NCI-H2029 (cell line): ENCODE data around the gene WDFY2.
"Not testable (repeated sequence)": the region's sequence is repeated elsewhere in the genome, so short reads cannot be mapped to it uniquely, and the experiment has no call there.

Experiments used
- DNase-seq: peaks from one replicate; lab custom pipeline; 2025; lab: John Stamatoyannopoulos, UW

The WDFY2 gene, protein sequence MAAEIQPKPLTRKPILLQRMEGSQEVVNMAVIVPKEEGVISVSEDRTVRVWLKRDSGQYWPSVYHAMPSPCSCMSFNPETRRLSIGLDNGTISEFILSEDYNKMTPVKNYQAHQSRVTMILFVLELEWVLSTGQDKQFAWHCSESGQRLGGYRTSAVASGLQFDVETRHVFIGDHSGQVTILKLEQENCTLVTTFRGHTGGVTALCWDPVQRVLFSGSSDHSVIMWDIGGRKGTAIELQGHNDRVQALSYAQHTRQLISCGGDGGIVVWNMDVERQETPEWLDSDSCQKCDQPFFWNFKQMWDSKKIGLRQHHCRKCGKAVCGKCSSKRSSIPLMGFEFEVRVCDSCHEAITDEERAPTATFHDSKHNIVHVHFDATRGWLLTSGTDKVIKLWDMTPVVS

DNA sequence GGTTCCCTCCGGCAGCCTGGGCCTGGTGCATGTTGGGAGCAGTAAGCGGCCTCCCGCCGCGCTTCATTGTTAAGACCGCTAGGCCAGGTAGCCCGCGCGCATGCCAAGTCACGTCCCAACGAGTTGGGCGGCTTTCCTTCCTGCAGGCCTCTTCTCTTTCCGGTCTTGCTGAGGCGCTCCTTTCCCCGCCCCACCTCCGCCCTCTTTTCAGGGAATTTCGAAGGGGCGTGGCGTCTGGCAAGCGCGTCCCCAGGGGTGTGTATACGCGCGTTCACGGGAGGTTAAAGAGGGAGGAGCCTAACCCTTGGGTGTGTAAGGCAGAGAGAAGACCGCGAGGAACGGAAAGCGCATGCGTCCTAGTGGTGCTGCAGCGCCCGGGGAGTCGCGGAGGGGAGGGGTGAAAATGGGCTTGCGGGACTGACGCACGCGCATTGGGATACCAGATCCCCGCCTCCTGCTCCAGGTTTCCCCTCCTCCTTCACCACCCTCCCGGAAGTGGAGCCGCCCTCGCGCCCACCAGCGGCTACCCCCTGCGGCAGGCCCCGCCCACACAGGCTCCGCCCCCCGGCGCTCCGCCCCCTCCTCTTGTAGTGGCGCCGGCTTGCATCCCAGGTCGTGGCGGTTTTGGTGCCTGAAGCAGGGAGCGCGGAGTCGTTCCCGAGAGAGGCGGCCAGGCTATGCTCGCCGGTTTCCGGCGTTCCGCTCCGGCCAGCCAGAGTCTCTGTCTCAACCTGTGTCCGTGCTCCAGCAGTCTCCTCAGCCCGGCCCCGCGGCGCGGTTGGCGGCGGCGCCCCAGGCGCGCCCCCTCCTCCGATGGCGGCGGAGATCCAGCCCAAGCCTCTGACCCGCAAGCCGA lies at the start of gene WDFY2:
TSS of gene WDFY2 (plus strand) at position 588 of the 856 bp plus-strand sequence. CDS start at position 814, 226 bp downstream.
- peak; percentile 97 for DNase-seq

DNA sequence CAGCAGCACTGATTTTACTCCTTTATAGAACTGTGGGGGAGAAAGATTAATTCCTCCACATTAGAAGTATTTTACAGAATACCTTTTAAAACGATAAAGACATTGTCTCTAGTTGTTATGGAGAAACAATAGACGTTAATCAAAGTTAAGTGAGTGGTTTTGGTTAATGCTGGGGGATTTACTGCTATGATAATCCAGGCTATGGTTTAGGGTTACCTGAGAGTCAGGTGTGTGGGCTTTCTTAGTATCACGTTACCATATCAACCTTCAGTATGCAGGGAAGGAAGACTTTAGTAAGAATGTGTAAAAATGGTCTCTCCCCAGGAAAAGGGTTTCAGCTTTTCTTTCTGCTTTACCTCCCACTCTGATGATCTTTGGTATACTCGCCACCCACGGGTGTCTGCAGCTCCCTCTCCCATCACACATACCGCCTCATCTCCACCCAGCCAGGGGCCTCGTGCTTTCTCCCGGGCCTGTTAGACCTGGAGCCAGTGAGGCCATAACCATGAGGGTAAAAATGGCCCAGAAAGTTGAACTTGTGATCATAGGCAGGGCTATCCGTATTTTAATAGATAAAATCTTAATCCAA lies 45.6 kb upstream of the WDFY2 start:
- no peak for DNase-seq

DNA sequence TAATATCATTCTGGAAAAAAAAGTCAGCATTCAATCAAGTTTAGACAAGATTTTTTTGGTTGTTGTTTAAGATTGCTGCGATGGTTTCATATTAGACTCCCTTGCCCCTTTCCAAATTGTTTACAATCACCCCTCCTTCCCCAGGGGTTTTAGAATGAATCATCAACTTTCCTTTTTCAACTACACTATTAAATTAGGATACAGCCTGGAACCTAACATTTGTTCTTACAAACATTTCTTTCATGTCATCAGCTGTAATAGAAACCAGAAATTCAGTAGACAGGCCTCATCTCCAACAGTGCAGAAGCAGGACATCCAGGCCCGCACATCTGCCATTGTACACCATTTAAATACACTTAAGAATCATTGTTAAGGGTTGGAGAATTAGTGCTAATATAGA lies 44.4 kb upstream of the WDFY2 start:
- no peak for DNase-seq

DNA sequence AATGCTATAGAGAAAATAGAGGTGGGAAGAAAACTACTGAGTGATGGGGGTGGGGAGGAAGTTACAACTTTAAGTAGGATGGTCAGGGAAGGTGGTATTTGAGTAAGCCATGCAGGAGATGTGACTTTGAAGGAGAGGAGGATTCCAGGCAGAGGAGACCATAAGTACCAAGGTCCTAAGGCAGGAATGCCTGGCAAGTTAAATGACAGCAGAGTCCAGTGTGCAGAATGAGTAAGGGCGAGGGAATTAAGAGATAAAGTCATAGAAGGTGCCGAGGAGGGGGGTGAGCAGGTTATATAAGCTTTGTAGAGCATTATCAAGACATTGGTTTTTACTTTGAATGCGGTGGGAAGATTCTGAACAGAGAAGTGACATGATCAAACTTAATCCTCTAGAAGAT lies 43.2 kb upstream of the WDFY2 start:
- no peak for DNase-seq

DNA sequence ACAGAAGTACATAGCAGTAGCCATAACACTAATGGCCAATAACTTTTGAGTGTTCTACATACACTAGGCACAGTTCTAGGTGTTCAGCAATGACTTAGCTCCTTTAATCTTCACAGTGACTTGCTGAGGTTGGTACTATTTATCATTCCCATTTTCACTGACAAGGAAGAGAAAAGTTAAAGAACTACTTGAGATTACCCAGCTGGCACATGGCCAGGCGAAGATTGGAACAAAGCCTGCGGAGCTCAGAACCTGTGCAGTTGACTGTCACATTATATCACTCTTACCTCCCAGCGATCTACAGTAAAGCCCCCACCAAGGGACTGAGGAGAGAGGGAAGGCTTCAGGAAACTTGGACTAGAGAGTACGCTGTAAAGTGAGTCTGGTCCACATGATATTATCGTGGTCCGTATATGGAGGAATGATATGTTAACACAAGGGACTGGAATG lies 42.4 kb upstream of the WDFY2 start:
- no peak for DNase-seq

DNA sequence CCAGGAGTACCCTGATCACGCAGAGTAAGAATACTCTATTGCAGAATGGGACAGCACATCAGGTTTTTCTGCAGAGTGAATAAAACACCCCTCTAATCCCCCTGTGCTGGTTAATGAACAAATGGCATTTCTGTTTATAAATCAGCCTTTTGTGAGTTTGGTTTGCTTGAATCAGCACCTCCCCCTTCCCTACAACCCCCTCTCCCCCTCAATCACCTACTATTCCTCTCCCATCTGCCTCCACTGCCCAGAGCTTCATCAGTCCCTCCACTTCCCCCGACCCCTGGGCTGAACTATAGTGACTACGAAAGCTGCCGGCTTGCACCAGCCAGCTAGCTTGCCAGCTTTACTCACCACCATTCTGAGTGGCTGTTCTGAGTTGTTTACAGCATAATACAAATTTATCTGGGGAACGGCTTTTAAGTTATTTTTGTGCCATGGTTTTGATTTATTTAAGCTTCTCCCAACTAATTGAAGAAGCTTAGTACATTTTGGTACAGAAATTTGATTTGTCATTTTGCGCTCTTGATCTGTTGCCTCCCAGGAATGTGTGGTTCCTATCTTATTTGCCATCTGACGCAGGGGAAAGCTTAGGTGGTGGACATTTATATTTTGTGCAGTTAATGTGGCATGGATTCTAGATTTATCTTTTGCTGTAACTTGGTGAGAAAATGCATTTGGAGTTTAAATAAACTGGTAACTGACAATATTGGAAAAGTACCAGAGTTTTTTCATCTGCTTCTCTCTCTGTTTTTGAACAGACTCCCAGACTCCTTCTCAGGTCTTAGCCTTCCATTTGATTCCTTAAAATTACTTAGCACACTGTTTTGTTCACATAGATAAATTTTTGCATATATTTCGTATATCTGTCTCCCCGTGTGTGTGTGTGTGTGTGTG lies 41.7 kb upstream of the WDFY2 start:
- DNase-seq: no peak

DNA sequence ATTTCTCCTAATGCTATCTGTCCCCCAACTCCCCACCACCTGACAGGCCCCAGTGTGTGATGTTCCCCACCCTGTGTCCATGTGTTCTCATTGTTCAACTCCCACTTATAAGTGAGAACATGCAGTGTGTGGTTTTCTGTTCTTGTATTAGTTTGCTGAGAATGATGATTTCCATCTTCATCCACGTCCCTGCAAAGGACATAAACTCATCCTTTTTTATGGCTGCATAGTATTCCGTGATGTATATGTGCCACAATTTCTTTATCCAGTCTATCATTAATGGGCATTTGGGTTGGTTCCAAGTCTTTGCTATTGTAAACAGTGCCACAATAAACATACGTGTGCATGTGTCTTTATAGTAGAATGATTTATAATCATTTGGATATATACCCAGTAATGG lies 38.8 kb upstream of the WDFY2 start:
- DNase-seq: not testable (repeated sequence)

DNA sequence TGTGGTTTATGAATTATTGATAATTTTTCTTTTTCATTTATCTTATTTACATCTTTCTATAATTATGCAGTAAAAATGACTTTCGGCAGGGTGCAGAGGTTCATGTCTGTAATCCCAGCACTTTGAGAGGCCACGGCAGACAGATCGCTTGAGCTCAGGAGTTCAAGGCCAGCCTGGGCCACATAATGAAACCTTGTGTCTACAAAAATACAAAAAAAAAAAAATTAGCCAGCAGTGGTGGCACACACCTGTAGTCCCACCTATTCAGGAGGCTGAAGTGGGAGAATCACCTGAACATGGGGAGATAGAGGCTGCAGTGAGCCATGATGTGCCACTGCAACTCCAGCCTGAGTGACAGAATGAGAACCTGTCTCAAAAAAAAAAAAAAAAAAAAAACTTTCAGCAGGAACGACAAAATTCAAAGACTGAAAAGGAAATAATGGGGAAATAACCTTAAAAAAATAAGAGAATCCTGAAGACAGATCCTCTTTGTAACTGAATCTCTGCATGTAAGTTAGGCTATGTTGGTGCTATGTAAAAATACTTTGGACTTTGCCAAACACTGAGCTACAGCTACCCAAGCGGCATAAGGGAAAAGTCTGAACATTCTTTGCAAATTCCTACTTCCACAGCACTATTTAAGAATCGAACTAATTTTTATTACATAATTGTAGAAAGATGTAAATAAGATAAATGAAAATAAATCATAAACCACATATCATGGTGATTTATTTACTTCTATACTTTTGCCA lies 36.7 kb upstream of the WDFY2 start:
- no peak for DNase-seq

DNA sequence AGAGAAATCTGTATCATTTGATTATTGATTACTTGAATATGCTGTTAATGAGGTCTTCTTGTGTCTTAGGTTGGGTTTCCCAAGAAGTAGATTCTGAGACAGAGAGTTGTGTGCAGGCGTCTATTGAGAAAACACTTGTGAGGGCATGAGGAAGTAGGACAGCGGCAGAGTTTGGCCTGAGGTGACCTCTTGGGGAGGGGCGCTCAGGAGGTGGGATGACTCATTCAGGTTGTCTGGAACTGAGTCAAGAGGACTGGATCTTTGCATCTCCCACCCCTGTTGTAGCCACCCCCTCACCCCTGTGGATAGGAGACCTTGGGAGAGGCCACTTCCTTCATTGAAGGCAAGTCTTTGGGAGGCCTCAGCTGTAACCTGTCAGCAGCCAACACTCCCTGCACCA lies 35.2 kb upstream of the WDFY2 start:
- DNase-seq: no peak

DNA sequence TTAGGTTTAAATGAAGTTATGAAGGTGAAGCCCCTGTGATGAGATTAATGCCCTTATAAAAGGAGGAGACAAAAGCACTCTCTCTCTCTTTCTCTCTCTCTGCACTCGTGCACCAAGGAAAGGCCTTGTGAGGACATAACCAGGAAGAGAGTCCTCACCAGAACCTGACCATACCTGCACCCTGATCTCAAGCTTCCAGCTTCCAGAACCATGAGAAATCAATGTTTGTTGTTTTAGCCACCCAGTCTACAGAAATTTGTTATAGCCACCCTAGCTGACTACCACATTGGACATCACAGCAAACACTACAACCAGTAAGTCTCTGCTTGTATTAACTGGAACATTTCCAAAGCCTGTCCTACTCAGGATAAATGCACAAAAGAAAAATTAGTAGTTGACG lies 34.7 kb upstream of the WDFY2 start:
- no peak for DNase-seq

DNA sequence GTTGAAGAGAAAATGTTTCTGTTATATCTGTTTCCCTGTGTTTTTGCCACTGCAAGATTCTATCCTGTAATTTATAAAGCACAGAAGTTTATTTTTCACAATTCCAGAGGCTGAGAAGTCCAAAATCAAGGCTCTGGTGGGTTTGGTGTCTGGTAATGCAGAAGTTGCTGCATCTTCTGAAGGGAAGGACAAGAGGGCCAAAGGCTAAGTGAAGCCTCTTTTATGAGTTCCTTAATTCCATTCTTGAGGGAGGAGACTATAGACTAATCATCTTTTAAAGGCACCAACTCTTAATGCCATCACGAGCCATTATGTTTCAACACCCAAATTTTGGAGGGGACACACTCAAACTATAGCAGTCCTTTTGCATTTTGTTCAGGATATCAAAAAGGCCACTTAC lies 34.1 kb upstream of the WDFY2 start:
- DNase-seq: no peak

DNA sequence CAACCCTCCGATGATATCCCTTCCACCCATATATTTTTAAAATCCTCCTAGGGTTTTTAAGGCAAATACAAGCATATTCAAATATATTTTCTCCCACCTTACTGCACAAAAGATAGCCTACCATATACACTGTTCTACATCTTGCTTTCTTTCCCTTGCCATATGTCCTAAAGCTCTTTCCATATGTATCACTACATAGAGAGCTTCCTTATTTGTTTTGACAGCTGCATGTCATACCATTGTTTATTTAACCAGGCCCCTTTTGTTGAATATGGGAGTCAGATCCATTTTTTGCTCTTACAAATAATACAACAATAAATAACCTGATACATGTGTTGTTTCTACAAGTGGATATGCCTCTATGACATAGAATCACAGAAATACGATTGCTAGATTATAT lies 32.8 kb upstream of the WDFY2 start:
- DNase-seq: no peak

DNA sequence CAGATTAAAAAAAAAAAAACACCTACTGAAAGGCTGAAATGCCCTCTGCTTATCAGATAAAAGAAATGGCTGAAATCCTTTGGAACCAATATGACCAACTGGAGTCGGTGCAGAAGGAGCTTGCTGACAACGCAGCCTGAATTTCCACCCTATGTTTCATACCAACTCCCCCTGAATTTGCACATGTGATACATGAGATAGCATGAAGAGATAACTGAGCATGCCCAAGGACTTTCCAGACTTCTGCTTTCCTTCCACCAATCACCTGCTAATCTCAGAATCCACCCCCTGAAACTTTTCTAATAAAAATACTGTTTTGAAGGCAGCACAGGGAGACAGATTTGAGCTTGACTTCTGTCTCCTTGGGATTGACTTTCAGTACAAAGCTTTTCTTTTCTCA lies 32.2 kb upstream of the WDFY2 start:
- DNase-seq: no peak

DNA sequence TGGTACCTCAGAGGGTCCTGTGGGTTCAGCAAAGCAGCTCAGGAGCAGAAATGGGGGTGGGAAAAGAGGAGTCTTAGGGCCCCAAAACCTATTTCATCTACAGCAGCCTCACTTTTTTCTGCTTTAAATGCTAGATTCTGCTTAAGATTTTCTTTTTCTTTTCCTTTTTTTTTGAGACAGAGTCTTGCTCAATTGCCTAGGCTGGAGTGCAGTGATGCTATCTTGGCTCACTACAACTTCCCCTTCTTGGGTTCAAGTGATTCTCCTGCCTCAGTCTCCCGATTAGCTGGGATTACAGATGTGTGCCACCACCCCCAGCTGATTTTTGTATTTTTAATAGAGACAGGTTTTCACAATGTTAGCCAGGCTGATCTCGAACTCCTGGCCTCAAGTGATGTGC lies 30.7 kb upstream of the WDFY2 start:
- no peak for DNase-seq

DNA sequence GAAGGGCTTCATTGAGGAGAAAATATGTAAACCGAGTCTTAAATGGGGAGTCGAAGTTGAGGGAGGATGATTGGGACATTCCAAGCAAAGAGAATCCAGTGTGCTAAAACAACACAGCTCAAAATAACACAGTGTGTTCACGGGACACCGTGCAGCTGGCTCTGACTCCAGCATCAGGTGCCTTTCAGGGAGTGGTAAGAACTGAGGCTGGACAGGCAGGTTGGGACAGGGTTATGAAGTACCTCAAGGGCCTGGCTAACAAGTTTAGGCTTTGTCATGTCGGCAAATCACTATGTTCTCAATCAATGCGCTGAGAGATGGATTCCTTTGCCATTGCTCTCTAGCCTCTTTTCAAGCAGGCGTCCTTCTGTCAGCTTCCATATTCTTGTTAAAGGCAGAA lies 27.5 kb upstream of the WDFY2 start:
- DNase-seq: no peak

DNA sequence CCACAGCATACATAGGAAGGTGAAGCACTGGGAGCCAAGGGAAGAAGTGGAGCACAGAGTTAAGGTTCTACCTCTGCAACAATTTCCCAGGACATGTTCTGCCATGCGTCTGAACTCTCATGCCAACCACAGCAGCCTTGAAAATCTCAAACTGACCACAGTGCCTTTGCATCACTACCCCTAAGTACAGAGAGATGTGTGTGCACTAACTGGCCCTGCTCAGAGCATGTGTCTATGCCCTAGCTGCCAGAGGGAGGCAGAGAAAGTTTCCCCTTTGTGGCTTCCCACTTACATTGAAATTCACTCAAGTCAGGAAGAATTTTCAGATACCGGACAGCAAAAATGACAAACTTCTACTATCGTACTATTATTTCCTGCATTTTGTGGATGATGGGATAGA lies 26.8 kb upstream of the WDFY2 start:
- DNase-seq: no peak

DNA sequence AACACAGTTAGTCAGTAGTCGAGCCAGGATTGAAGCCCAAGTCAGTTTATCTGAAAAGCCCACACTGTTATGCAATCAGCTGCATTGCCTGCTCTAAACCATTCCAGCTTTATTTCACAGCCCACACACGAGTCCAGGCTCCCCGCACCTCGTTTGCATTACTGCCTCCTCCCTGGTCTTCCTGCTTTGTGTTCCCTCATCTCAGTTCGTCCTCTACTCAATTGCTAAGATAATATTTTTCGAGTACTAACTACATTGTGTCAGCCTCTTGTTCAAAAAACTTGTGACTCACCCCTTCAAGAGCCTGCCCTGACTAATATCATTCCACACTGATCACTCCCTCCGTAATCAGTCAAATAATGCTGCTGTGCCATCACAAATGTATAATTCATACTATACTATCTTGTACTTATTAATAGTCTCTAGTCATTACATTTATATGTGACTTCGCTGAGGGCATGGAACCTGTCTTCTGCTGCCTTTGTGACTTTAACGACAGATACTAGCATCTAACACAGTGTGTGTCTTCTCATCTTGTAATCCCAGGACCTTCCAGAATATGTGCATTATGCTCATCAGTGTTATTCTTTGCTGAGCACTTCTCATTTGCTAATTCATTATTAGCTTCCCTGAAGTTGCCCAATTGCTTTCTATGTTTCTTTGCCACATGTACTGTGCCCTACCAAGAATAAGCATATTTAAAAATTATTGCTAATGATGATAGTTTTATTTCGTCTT lies 26.2 kb upstream of the WDFY2 start:
- DNase-seq: no peak

DNA sequence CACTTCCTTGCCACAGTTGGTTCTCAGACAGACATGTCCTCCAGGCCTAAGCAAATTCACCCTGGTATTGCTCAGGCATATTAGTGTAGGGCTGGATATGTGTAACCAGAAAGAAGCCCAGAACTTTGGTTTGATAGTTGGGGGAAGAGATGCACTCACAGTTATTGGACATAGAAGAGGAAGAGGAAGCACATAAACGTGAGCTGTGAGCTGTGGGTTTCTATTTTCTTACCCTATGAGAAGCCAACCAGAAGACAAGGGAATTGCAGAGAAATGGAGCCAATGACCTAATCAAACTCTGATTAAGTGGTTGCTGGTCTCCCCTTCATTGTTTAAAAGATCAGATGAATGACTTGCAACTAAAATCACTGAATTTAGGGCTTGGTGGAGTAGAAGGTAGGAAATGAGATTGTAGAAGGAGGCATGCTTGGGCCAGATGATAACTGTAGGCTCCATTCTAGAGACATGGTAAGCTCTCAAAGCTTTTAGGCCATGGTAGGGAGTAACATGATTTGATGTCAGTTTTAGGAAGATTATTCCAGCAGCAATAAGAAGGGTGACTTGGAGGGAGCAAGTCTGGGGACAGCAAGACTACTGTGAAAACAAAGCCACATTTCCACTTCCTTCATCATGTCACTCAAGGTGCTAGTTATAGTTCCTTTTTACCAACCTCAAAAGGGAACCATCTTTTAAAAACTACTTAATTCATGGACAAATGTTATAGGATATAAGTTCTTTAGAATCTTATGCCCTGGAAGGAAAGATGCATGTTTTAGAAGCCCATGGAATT lies 24.1 kb upstream of the WDFY2 start:
- DNase-seq: no peak

DNA sequence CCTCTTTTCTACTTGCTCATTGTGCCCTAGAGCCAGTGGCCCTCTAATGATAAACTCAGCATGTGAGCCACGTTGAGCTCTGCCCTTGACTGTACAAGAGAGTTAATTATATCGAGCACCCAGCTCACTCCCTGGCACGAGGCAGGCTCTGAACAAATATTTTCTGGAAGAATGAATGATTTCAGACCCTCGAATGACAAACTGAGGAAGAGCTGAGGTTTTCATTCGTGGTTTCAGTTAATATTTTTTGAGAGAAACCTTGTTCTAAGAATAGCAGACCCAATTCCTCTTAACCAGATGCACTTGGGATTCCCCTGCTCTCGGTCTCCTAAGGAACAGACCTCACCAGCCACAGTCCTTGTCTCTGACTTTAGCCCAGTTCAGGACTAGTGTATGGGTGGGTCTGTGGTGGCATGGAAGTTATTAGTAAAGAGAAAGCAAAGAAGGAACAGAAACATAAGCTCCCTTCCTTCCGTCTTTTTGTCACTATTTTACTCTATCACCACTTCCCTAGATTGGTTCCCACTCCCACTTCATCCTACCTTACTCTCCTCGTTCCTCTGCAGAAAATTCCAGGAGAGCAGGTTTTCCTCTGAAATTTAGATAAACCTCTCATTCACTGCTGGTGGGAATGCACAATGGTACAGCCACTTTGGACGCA lies 22.1 kb upstream of the WDFY2 start:
- no peak for DNase-seq
